ENCODE measurements around the gene FKBP7.

FKBP7 gene

DNA sequence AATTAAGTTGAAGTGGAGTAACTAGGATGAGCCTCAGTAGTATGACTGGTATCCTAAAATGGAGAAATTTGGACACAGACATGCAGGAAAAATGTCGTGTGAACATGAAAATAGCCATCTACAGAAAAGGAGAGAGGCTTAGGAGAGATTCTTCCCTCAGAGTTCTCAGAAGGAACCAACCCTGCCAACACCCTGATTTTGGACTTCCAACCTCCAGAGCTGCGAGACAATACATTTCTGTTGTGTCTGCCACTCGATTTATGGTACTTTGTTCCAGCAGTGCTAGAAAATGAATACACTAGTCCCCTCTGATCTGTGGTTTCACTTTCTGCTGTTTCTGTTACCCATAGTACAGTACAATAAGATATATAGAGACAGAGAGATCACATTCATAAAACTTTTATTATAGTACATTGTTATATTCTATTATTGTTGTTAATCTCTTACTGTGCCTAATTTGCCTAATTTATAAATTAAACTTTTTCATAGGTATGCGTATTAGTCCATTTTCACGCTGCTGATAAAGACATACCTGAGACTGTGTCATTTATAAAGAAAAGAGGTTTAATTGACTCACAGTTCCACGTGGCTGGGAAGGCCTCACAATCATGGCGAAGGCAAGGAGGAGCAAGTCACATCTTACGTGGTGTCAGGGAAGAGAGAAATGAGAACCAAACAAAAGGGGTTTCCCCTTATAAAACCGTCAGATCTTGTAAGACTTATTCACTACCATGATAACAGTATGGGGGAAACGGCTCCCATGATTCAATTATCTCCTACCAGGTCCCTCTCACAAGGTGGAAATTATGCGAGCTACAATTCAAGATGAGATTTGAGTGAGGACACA lies 43.1 kb upstream of the FKBP7 start:
- CTCF ChIA-PET: interaction anchor here (1.1 to 2.5 kb wide), 7 partner anchors 8 to 71 kb away, joined by 3 to 12 read pairs (median 6); partner anchors contain the start of genes PJVK and PRKRA

DNA sequence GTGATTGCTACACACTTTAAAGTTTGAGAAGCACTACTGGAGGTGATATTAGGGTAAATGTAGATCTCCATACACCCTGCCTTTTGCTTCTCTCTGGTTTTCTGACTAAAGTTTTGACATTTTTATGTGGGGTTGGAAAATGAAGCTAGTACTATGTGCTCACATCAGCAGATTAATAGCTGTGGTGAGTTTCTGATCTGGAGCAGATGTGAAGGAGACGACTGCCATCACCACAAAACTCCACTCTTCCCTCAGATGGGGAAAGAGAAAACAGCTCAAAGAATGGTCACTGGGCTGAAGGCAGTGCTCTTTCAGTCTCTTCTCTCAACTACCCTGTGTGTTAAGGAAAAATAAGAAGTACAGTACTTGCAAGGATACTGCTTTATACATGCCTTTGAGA lies 39.1 kb upstream of the FKBP7 start:
- POLR2A ChIA-PET: no interaction called here
- TF ChIP-seq, protein P1, sequence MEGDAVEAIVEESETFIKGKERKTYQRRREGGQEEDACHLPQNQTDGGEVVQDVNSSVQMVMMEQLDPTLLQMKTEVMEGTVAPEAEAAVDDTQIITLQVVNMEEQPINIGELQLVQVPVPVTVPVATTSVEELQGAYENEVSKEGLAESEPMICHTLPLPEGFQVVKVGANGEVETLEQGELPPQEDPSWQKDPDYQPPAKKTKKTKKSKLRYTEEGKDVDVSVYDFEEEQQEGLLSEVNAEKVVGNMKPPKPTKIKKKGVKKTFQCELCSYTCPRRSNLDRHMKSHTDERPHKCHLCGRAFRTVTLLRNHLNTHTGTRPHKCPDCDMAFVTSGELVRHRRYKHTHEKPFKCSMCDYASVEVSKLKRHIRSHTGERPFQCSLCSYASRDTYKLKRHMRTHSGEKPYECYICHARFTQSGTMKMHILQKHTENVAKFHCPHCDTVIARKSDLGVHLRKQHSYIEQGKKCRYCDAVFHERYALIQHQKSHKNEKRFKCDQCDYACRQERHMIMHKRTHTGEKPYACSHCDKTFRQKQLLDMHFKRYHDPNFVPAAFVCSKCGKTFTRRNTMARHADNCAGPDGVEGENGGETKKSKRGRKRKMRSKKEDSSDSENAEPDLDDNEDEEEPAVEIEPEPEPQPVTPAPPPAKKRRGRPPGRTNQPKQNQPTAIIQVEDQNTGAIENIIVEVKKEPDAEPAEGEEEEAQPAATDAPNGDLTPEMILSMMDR (IDR thresholded peaks at IDR 0.05; ENCODE audit: control extremely low read depth, extremely low read depth, low read depth, missing control alignments): no peak
- CTCF ChIA-PET: interaction anchor here (0.9 to 2.7 kb wide), 8 partner anchors 8 to 102 kb away, joined by 3 to 12 read pairs (median 4); partner anchors contain the start of gene PLEKHA3
- no peak for DNase-seq (ENCODE audit: extremely low spot score)

More for the DNA sequence above, 43.1 kb upstream of the FKBP7 start:
- TF ChIP-seq, protein P1 (IDR thresholded peaks at IDR 0.05; ENCODE audit: control extremely low read depth, extremely low read depth, low read depth, missing control alignments): no peak
- POLR2A ChIA-PET: no interaction called here
- DNase-seq (ENCODE audit: extremely low spot score): no peak

- CTCF ChIA-PET: interaction anchor here (3.4 kb wide), 1 partner anchor 8 kb away, joined by 12 read pairs; no protein-coding TSS in a partner anchor
- POLR2A ChIA-PET: no interaction called here
- TF ChIP-seq, protein P1 (IDR thresholded peaks at IDR 0.05; ENCODE audit: control extremely low read depth, extremely low read depth, low read depth, missing control alignments): no peak
- no peak for DNase-seq (ENCODE audit: extremely low spot score)
Measured at GRCh38 chr2:178514664-178515063, 36.3 kb upstream of the FKBP7 start.

GRCh38 chr2:178513876-178514275 lies 35.5 kb upstream of the FKBP7 start:
- ChIA-PET POLR2A (no interaction called here), CTCF (interaction anchor here (1.8 to 3.4 kb wide), 2 partner anchors 9 to 14 kb away, joined by 4 to 12 read pairs; no protein-coding TSS in a partner anchor)
- TF ChIP-seq, protein P1 (IDR thresholded peaks at IDR 0.05; ENCODE audit: control extremely low read depth, extremely low read depth, low read depth, missing control alignments): no peak
- DNase-seq (ENCODE audit: extremely low spot score): no peak

GRCh38 chr2:178512484-178512883 lies 34.1 kb upstream of the FKBP7 start:
- CTCF ChIA-PET: interaction anchor here (1.8 to 3.4 kb wide), 2 partner anchors 11 to 15 kb away, joined by 4 to 12 read pairs; no protein-coding TSS in a partner anchor
- no peak for DNase-seq (ENCODE audit: extremely low spot score)
- TF ChIP-seq, protein P1 (IDR thresholded peaks at IDR 0.05; ENCODE audit: control extremely low read depth, extremely low read depth, low read depth, missing control alignments): no peak
- POLR2A ChIA-PET: no interaction called here

- DNase-seq (ENCODE audit: extremely low spot score): no peak
- ChIA-PET POLR2A (no interaction called here), CTCF (interaction anchor here (1.4 to 1.6 kb wide), 2 partner anchors 13 to 14 kb away, joined by 3 read pairs; no protein-coding TSS in a partner anchor)
- TF ChIP-seq, protein P1 (IDR thresholded peaks at IDR 0.05; ENCODE audit: control extremely low read depth, extremely low read depth, low read depth, missing control alignments): no peak
Measured at GRCh38 chr2:178510384-178510783, 32.0 kb upstream of the FKBP7 start.

All from GM10248 (cell line).